Neural cell (in vitro differentiated cells): Measurements from ENCODE around the gene TLE4.

Experiments used
- EZH2 ChIP-seq: fragments of 200-600, 300-800 bp; shearing (Covaris generic), sonication (generic); IDR thresholded peaks from 2 replicates; pipeline ENCODE4 v1.6.1; 2014; ENCODE audit warnings: antibody characterized with exemption, low read length, borderline replicate concordance, mild to moderate bottlenecking; ENCODE audit not compliant: insufficient read depth, poor library complexity, severe bottlenecking
- MXI1 ChIP-seq: fragments of 450-650 bp; conservative IDR thresholded peaks from 2 replicates; pipeline ENCODE4 v1.6.1; 2014; ENCODE audit warnings: antibody characterized with exemption, mild to moderate bottlenecking; ENCODE audit not compliant: poor library complexity, severe bottlenecking
- POLR2AphosphoS5 ChIP-seq: IDR thresholded peaks from 2 replicates; pipeline ENCODE4 v1.6.1; 2012
- TF ChIP-seq, protein P1 (sequence below): fragments of 450-650 bp; IDR thresholded peaks from 2 replicates; pipeline ENCODE4 v1.5.1; 2014; ENCODE audit warnings: antibody characterized with exemption, mild to moderate bottlenecking, moderate library complexity; ENCODE audit not compliant: poor library complexity, severe bottlenecking
- TF ChIP-seq, protein P2 (sequence below): IDR thresholded peaks from 2 replicates; pipeline ENCODE4 v1.6.1; 2012; ENCODE audit warnings: borderline replicate concordance

DNA sequence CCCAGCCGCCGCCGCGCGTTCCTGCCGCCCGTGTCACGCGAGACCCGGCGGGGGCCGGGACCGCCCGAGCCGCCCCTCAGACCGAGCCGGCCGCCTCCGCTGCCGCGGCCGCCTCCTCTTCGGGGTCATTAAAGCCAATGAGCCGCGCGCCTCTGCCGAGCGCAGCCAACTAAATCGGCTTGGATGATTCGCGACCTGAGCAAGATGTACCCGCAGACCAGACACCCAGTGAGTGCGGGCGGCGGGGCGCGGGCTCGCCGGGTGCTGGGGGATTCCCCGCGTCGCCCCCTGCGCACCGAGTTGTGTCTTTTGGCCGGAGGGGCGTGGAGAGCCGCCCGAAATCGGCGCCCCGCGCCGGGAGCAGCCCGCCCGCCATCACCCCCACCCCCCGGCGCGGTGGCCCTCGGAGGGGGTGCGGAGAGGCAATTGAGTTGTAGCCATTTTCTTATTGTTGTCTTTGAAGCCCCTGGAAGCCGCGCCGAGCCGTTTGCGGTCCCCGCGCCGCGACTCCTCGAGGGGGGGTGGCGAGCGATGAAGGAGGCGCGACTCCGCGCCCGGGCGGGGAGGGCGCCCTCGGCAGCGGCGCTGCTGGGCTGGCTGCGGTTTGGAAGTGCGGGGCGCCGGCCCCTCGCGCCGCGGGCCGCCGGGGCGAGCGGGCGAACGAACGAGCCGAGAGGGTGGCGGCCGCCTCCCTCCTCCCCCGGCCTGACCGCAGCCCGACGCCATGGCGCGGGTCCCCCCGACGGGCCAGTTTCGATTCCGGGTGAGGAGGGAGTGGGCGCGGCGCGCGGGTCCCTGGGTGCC, 1.0 kb downstream of the TLE4 start:
- TF ChIP-seq MXI1 (no peak), POLR2AphosphoS5 (peak; percentile 26), EZH2 (no peak)
- TF ChIP-seq, protein P1, sequence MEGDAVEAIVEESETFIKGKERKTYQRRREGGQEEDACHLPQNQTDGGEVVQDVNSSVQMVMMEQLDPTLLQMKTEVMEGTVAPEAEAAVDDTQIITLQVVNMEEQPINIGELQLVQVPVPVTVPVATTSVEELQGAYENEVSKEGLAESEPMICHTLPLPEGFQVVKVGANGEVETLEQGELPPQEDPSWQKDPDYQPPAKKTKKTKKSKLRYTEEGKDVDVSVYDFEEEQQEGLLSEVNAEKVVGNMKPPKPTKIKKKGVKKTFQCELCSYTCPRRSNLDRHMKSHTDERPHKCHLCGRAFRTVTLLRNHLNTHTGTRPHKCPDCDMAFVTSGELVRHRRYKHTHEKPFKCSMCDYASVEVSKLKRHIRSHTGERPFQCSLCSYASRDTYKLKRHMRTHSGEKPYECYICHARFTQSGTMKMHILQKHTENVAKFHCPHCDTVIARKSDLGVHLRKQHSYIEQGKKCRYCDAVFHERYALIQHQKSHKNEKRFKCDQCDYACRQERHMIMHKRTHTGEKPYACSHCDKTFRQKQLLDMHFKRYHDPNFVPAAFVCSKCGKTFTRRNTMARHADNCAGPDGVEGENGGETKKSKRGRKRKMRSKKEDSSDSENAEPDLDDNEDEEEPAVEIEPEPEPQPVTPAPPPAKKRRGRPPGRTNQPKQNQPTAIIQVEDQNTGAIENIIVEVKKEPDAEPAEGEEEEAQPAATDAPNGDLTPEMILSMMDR, result no peak
- TF ChIP-seq, protein P2, sequence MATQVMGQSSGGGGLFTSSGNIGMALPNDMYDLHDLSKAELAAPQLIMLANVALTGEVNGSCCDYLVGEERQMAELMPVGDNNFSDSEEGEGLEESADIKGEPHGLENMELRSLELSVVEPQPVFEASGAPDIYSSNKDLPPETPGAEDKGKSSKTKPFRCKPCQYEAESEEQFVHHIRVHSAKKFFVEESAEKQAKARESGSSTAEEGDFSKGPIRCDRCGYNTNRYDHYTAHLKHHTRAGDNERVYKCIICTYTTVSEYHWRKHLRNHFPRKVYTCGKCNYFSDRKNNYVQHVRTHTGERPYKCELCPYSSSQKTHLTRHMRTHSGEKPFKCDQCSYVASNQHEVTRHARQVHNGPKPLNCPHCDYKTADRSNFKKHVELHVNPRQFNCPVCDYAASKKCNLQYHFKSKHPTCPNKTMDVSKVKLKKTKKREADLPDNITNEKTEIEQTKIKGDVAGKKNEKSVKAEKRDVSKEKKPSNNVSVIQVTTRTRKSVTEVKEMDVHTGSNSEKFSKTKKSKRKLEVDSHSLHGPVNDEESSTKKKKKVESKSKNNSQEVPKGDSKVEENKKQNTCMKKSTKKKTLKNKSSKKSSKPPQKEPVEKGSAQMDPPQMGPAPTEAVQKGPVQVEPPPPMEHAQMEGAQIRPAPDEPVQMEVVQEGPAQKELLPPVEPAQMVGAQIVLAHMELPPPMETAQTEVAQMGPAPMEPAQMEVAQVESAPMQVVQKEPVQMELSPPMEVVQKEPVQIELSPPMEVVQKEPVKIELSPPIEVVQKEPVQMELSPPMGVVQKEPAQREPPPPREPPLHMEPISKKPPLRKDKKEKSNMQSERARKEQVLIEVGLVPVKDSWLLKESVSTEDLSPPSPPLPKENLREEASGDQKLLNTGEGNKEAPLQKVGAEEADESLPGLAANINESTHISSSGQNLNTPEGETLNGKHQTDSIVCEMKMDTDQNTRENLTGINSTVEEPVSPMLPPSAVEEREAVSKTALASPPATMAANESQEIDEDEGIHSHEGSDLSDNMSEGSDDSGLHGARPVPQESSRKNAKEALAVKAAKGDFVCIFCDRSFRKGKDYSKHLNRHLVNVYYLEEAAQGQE, result no peak
